ENCODE measurements around the gene GALNT2.

The GALNT2 gene

DNA sequence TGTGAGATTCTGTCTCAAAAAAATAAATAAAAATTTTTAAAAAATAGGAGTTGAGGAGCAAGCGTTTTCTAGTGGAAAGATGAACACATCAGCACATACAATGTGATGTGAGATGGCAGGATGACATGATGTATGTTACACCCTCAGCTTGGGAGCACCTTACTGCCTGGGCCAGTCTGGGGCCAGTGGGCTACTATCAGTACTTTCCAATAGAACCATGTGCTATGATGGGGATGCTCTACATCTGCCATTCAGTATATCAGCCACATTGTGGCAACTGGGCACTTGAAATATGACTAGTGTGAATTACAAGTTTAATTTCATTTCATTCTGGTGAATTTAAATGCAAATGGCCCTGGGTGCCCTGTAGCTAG is 203.1 kb downstream of the GALNT2 start:
- DNase-seq = no peak

DNA sequence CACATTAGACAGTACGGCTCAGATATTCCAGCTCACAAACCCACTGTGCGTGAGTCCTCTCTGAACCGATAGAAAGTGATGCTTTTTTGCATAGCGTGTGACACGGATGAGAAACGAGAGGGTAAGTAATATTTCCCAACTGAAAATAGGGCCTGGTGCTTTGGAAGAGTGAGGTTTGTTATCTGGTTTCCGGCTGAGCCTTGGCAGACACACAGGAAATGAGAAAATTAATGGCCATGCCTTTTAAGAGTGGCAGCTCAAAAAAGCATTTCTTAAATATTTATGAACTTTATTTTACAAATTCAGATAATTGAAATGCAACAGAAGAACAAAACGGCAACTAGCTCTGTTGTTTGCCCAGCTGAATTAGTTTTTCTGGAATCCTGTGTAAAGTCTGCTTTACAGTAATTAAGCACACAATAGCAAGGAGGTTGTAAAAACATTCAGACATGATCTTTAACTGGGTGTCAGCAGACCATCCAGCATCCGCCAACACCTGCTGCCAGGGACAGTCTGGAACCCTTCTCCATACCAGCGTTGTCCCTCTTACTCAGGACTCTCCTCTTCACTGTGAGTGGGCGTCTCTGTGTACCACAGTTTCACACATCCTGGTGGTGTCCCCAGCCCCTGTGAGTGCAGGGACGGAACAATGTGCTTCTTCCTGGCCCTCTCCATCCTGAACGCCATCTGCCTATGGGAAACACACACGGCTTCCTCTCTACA is 203.7 kb downstream of the GALNT2 start:
- no peak for DNase-seq

DNA sequence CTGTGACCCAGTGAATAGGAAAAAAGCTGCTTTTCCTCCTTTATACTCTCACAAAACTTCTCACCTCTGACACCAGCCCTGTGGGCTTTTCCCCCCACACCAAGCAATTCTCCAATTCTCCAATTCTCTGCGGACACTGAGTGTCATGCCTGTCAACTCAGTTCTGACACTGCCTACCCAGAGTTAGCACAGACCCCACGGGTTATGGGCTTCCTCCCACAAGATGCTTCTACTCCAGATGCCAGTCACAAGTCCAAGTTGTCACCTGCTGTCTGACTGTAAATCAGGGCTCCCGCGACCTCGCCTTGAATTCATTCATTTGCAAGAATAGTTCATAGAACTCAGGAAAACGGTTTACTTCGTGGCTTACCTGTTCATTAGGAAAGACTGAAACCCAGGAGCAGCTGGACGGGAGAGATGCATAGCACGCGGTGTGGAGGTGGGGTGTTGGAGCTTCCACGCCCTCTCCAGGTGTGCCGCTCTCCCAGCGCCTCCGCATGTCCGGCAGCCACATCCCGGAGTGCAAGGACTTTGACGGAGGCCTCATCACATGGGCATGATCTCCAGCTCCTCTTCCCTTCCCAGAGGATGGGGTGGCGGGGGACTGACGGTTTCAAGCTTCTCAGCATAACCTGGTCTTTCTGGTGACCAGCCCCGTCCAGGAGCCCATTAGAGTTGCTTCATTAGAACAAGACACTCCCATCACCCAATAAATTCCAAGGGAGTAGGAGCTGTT is 204.4 kb downstream of the GALNT2 start:
- DNase-seq = no peak

DNA sequence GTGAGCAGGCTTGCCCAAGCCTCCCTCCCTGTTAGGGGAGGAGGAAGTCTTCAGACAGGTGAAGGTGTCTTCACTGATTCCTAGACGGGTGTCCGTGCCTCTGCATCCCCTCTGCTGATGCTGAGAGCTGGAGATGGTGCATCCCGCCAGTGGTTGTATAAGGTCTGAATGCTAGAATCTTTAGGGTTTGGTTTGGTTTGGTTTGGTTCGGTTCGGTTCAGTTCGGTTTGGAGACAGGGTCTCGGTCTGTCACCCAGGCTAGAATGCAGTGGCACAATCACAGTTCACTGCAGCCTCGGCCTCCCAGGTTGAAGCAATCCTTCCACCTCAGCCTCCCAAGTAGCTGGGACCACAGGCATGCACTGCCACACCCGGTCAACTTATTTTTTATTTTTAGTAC is 205.5 kb downstream of the GALNT2 start:
- DNase-seq = no peak

DNA sequence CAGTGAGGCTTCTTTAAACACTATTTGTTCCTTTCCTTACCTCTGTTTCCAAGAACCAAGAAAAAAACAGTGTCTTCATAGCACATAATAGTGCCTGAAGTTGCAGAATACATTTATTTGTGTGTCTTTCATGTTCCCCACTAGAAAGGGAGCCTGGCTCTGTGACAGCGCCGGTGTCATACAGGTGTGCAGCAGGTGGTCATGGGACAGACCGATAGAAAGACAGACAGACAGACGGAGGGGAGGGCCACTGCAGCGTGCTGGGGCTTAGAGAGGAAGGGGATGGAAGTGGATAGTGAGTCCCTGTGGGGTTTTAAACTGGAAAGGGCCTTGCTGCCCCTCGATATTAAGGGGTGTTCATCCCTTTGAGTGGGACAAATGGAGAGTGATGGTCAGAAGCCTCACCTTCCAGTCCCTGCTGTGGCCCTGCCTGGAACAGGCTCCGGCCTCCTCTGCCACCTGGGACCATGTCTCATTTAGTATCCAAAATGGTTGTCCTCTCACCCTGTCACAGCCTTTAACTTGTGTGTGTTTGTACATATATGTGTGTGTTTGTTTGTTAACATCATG is 206.2 kb downstream of the GALNT2 start:
- DNase-seq = no peak

DNA sequence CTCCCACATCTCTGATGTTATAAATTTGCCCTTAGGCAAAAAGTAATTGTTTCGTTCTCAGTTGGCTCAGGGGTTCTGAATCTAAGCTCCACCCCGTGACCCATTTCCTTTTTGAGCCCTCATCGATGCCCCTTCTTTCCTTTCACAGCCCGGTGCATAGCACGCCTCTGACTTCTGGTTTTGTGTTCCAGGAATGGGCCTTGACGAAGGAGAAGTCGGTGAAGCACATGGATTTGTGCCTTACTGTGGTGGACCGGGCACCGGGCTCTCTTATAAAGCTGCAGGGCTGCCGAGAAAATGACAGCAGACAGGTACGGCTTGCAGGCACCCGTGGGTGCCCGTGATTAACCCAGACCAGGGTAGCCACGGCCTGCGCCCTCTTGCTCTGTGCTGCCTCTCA is 207.2 kb downstream of the GALNT2 start:
- no peak for DNase-seq

DNA sequence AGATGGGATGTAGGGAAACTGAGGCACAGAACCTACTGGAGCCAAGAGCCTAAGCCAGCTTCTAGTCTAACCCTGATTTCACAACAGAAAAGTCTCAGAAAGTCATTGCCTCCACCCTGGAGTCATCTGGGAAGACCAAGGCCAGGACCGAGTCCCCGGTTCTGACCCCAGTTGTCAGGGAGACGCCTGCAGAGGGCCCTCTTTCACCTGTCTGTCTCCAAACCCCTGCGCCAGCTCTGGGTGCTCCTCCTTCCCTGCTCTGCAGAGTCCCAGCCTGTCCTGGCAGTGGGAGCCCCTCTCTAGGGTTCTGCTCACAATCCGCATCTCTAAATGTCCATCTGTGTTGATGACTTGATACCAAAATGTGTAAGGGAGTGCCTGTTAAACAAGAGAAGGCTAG is 209.4 kb downstream of the GALNT2 start:
- DNase-seq = no peak

DNA sequence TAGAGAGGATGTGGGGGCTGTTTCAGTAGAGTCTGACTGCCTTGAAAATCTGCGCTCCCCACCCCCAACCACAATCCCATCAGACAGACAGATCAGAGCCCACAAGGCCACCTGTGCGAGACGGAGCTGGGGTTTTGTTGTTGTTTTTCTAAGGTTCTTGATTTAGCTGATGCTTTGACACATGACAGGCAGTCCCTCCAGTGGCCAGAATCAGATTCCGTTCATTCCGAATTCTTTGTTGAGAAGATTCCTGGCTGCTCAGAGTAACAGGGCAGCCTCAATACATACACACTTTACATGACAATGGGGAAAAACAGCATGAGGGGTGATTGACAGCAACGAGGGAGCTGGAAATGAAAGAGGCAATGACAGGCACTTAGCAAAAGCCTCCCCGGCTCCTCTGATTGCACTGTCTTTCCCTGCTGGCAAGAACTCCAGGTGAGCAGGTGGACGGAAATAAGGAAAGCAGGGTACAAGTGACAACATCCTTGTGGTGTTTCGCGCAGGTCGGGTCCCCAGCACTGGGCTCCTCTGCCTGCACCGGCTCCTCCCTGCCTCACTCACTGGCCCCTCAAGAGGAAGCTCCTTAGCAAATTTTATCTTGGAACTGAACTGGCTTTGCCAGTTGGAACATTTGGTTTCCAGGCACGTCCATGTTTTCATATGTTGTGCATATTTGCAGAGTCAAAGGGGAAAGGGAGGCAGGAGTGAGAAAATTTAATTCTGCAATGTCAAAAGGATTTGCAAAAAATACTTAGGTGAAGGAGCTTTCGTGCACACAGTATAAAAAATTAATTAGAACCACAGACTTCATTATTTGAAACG is 210.4 kb downstream of the GALNT2 start:
- DNase-seq = no peak

DNA sequence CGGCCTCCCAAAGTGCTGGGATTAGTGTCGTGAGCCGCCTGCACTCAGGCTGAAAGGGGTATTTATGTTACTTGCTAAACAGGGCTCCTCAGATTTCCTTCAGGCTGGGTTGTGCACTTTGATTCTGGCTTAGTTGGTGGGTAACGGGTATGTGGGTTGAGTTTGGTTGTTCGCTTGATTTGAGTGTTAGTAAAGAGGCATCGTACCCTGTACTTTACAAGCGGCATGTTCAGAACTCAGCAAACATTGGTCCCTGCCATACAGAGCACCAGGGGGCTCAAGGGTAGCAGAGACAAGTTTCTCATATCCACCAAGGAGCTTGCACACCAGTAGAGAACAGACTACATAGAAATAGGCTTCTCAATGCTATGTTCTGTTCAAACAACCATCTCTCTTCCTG is 211.3 kb downstream of the GALNT2 start:
- DNase-seq = no peak

DNA sequence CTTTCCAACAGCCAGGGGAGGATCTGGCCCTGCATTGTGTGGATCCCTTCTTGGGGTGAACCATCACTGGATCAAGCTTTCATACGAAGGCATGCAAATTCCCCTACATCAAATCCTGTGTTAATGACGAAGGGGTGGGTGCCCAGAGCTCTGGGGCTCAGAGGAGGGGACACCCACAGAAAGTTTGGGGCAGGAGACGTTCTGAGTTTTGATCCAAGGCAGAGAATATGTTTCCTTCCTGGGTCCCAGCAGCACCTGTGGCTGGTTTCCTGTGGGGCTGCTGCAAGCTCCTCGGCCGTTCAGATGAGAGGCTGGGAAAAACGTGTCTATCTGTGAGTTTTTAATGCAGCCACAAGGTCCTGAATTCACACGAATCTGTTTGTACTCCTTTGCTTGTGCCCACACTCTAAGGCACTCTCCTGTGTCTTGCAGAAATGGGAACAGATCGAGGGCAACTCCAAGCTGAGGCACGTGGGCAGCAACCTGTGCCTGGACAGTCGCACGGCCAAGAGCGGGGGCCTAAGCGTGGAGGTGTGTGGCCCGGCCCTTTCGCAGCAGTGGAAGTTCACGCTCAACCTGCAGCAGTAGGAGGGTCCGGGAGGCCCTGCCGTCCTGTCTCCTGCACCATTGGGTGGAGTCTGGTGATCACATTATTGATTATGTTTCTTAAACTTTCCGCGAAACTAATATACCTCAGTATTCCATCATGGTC is 212.0 kb downstream of the GALNT2 start:
- DNase-seq = no peak

DNA sequence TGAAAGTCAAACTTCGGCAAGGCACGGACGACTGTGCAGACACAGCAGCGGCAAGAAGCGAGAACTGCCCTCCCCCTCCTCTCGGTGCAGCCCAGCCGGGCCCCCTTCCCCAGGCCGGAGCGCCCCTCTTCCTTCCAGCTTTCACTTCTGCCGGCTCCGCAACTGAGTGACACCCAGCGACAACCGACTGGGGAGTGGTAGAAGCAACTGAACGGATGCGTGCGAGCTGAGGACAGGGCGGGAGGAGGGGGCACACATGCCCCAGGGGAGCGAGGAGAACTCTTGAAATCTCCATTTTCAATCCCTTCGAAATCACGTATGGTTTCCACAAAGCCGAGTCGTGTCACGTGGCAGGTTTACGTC is 212.5 kb downstream of the GALNT2 start:
- DNase-seq = no peak

DNA sequence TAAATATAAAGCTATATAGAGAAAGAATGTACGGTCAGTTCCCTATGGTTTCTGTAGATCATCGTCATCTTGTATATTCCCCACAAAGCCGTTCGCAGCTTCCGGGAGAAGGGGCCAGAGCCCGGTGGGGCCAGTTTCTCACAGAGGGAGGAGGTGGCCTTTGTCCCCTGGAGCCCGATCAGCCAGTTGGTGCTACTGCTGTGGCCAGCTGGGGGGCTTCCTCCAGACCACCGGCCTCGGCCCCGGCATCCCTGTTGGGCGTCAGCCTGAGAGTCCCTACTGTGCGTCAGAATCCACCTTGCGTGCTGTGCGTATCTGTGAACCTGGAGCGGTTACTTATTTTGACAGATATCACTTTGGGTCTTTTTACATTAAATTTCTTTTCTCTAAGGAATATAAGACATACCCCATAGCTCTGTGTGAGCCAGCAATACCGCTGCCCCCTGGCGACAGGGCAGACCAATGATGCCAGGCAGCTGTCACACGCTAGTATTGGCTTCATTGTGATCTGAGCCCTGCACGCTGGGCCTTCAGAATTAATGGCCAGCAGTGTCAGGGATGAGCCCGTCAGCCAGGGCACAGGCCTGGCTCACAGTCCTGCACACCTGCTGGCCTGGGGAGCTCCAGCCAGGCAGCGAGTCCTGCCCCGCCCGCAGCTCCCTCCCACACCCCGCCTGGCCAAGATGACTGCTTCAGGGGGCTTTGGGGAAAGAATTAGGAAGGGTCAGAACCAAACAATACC is 213.2 kb downstream of the GALNT2 start:
- DNase-seq = no peak

DNA sequence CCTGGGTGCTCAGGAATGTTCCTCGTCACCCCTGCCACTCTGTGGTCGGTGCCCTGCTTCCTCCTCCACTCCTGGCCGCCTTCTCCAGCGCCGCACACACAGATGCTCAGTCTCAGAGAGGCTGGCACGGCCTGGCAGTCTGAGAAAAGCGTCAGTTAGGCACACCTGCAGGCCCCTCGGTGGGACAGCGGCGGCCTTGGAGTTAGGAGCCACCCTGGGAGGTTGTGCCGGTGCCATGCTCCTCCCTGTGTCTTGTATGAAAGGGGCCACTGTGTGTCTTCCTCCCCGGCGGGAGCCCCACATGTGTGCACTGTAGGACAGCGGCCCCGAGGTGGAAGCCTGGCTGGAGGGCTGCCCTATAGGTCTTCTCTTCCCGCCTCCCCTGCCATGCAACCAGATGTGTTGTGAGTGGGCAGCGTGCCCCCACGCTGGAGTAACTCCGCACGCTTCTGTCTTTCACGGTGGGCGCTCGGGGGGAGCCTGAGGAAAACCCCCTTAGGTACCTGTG is 213.9 kb downstream of the GALNT2 start:
- DNase-seq = no peak

DNA sequence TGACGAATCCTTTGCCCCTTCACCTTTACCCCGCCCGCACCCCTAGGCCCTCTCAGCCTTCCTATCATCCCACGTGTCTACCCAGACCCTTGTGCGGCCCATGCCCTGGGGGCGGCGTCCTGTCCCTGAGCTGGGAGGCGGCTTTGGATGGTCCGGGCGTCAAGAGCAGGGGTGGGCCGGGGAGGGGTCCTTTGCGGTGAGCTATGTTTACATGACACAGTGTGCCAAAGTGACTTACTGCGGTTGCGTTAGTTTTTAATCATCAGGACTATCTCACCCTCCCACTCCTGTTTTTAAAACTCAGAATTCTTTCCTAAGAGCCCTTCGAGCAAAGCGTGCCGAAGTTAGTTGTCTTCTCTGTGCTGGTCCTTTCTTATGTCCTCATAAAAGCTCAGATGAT is 214.5 kb downstream of the GALNT2 start:
- DNase-seq = no peak

DNA sequence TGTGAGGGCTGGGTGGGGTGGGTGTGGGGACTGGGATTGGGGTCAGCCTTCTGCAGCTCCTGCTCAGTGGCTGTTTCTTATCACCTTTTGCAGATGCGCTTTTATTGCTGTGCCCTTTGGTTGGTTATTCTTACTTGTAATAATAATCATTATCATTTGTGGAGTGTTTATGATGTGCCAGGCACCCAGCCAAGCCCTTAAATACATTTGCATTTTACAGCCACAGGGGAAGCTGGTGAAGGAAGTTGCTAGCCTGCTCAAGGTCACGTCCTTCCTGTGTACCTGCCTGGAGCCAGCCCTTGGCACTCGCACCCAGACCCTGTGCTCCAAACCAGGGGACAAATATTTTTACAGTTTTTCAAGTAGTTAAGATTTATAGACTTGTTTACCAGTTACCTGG is 215.1 kb downstream of the GALNT2 start:
- no peak for DNase-seq

DNA sequence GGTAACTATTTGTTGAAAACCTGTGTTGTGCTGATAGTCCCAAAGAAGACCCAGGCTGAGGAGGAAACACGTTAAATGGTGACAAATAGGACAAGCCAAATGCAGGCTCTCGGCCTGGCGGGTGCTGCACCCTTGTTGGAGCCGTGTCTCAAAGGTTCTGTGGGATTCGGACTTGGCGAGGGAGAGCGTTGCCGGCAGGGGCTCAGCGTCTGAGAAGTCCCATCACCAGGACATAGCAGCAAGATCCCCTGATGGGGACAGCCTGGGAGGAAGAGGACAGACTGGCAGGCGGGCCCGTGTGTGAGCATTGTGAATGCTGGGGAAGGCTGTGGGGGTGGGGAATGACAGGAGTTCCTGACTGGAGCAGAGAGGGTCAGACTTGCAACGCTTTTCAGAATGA is 216.6 kb downstream of the GALNT2 start:
- DNase-seq = no peak

DNA sequence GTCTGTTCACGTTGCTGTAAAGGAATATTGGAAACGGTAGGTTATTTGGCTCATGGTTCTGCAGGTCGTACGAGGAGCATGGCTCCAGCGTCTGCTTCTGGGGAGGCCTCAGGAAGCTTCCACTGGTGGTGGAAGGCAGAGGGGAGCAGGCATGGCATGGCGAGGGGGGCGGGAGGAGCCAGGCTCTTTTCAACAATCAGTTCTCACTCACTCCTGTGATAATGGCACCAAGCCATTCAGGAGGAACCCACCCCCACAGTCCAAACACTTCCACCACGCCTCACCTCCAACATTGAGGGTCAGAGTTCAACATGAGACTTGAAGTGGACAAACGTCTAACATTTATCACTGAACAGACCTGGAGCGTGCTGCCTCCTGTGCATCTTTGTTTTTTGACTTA is 217.9 kb downstream of the GALNT2 start:
- DNase-seq = no peak

DNA sequence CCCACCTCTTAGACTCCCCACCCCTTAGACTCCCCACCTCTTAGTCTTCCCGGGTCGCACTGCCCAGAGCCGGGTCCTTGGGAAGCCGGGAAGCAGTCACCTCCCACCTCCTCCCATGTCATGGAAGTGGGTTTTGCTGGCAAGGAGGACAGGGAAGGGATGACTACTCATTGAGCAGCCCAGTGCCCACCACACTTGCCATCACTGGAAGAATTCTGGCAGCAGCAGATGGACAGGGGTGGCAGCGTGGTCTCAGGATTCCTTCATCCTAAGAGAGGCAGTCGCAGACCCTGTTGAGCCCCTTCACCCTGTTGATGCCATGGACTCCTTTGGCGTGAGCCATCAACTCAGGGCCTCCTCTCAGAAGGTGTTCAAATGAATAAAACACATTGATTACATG is 218.3 kb downstream of the GALNT2 start:
- DNase-seq = no peak

DNA sequence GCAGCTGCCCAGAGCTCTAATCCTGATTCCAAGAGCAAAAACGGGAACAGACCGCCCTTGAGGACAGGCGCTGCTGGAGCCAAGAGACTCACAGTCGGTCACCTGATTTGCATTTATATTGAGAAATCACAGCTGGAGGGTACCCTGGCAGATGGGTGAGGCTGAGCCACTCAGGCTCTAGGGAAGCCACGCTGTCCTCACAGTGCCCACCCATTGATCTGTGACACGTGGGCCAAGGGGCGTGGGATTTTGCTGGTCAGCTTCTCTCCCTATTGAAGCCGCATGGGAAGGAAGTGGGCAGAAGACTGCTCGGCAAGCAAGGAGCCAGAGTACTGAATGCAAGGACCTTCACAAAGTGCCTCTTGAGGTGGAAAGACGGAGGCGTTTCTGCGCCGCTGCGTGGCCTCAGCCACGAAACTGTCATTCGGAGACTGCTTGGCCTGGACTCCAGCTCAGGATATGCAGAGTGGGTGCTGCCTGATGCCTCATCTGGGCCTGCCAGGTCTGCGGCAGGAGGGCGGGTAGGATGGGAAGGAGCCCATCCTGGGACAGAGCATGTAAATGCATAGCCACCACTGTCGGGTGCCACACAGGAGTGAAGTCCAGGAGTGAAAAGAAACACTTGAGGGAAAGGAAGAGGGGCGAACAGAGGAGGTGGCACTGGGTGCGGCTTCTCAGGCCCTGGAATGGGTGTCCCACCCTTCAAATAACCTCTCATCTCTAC is 219.3 kb downstream of the GALNT2 start:
- DNase-seq = no peak

DNA sequence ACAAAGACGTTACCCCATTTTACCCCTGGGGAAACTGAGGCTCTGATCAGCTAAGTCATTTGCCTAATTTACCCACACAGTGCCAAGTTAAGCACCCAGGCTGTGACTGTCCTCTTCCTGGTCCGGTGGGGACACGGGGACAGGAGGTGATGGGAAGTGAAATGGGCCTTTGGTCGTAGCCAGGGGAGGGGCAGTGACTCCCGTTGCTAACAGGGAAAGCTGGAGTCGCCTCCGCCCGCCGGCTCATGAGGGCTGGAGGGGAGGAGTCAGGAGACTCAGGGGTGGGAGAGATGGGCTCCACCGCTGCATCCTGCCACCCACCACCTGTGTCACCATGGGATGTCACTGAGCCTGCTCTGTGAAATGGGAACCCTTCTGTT is 219.8 kb downstream of the GALNT2 start:
- DNase-seq = no peak

DNA sequence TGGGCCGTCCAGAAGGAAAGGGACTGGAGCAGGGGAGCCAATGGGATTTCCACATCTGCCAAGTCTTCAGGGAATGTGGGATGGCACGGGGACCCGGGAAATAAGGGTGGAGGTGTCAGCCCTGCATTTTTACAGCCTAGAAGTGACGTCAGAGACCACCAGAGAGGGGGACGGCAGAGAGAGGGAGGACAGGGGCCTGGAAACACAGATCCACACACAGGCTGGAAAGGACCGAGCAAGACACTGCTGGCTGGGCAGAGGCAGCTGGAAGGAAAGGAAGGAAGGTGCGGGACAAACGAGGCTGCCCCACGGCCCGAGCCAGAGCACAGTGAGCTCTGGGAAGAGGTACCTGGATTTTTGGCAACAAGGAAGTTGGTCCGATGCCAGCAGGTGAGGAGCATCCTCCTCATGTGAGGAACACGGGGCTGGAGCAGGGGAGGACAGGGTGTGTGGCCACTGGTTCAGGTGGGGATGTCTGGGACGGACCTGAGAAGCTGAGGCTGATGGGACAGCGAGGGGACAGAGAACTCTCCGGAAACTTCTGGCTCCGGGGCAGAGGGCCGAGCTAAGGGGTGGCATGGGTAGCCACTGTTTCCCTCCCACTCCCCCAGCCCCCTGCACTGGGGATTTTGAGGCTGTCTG is 220.8 kb downstream of the GALNT2 start:
- DNase-seq = no peak
